ENCODE measurements around the gene FILIP1. TPM values are rescaled to one million over a fixed set of nuclear protein-coding genes. Genes with fewer than 3 reads are reported as not detected.
A peak's percentile ranks its signal among the peaks of the same experiment; 100 is the strongest.

FILIP1 gene
- total RNA-seq, 1 donor from 2014 or later, result 22.9 TPM

DNA sequence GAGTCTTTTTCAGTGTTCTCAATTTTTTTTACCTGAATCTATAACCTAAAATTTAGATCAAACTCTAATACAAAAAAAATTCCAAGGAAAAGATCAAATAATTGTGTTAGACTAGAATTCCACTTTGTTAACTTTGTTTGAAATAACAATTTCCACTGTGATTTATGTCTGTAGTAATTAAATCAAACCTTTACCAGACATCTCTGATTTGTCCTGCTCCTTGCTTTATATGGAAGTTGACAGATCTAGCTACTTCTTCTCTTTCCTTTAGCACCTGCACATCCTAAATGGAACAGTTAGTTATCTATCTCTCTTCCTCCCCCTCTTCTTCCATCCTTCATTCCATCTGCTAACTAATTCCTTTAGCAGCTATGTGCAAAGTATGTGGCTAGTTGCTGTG is 109.5 kb downstream of the FILIP1 start:
- no peak for DNase-seq (ENCODE audit: low spot score)

DNA sequence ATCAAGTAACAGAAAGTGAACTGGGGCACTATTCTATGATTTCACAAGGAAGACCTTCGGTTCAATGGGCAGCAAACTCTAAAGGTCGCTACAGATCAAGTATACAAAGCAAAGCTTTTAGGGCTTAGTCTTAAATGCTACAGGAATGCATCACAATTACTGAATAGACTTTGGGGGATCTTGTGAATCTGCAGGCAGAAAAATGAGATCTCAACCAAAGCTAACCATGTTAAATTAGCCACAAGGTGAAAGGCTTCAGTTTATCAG is 111.0 kb downstream of the FILIP1 start:
- no peak for DNase-seq (ENCODE audit: low spot score)

DNA sequence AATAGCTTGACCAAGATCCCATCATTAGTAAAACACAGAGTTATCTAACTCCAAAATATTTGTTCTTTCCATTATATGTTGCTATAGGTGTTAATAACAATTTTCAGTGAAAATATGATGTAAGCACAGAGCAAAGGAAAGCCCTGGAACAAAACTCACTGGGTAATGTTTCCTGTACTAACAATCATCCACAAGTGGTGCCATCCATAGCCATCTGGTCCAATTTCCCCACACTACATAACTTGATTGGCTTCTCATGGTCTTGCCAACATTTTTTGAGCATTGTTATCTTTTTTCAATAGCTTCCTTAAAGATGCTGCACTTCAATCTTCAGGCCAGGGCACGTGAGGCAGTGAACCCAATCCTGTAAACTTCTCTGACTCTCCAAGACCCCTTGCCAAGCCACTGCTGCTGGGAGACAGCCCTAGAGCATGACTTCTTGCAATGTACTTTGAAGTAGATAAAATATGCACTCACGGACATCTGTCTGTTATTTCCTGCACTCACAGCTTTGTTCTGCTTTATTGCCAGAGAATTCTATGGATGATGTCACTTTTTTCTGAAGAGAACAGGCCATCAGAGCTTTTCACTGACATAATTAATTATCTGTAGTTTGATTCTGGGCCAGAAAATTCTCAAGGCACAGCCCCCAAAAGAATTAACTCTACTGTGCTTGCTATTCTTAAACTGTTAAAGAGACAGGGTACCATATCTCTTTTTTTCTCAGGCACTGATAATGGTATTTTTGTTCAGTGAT is 111.5 kb downstream of the FILIP1 start:
- no peak for DNase-seq (ENCODE audit: low spot score)

DNA sequence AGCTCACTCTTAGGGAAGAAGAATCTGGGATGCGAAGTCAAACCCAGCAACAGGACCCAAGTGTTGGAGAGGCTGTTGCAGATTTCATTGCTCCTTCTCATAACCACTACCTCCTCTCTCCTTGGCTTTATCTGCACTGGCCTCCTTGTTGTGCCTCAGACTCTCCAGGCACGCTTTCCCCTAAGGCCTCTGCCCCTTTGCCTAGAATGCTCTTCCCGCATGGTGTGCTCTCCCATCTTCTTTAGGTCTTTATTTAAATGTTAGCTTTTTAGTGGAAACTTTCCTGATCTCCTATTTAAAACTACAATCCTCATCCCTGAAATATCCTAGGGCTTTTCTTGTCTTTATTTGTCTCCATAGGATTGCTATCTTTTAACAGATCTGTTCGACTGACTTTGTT is 114.1 kb downstream of the FILIP1 start:
- no peak for DNase-seq (ENCODE audit: low spot score)

DNA sequence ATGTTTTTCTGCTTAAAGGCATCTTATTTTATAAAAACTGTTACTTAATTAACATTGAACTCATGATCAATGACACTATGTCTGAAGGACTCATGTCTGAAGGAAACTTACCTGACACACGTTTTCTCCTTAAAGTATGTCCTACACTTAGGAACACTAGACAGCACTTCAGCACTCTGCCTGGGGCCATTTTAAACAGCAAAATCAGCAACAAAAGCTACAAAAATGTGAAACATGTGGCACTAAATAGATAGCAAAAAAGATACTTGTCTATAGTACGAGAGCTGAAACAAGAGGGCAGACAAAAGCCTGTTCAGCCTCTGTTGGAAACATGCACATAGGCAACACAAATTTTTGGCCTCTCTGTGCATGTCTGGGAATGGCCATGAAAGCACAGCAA is 115.5 kb downstream of the FILIP1 start:
- no peak for DNase-seq (ENCODE audit: low spot score)

DNA sequence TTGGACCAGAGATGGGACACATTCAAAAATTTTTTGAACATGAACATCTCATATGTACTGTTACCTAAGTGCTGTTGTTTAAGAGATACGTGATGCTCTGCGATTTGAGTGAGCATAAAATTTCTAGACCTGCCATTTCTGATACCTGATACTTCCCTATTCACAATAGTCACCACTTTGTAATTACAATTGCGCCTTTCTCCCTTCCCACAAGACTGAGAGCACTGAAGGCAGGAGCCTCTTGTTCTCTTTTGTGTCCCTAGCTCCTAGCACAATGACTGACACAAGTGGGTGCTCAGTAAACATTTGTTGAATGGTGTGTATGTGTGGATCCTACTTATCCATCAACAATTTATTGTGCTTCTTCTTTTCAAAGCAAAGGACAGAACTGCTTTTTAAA is 116.2 kb downstream of the FILIP1 start:
- DNase-seq (ENCODE audit: low spot score), result no peak

DNA sequence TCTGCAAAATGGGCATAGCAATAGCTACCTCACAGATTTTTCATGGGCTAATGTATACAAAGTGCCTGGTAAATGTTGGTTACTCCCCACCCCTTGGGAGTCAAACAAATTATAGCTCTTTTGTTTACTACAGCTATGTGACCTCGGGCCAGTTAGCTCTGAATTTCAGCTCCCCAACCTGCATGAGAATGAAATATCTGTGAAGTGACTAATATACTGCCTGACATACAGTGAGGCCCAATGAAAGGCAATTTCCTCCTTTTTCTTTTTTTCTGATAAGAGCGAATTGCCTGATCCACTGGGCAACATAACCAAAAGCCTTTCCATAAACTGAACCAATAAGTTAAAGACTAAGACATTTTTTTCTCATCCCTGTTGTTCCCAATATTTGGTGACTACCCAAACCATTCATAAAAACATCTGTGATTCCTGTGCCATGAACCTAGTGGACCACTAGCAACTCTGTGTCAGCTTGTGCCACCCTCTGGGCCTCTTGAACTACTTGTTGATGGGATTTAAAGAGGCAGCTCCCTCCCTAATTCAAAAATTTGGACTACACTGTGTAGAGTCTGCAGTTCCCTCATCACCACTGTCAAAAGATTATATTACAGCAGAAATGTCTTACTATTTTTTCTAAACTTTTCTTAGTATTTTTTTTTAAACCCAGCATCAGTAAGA is 117.1 kb downstream of the FILIP1 start:
- DNase-seq (ENCODE audit: low spot score), result no peak

DNA sequence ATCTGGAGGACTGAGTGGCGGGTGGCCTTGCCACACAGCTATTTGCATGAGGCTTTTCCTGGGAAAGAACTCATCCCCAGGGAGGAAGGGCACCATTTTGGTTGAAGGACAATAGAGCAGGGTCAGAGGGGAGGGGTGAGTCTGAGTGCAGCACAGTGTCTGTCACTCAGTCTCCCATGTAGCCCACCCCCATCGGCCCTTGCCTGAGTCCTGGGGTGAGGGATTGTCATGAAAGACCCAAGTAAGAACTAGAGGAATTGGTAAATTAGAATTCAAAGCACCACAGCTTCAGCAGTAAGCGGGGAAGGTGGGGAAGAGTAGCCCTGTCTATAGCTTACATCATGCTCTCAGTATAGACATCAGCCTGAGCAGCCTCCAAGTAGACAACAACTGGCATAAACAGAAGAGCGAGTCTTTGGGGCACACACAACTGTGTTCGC is 118.6 kb downstream of the FILIP1 start:
- no peak for DNase-seq (ENCODE audit: low spot score)

DNA sequence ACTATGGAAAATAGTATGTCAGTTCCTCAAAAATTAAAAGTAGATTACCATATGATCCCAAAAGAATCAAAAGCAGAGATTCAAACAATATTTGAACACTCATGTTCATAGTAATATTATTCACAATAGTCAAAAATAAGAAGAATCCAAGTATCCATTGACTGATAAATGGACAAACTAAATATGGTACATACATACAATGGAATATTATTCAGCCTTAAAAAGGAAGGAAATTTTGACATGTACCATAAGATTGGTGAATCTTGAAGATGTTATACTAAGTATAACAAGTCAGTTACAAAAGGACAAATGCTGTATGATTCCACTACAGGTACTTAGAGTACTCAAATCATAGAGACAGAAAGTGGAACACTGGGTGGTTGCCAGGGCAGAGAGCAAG is 120.7 kb downstream of the FILIP1 start:
- no peak for DNase-seq (ENCODE audit: low spot score)

DNA sequence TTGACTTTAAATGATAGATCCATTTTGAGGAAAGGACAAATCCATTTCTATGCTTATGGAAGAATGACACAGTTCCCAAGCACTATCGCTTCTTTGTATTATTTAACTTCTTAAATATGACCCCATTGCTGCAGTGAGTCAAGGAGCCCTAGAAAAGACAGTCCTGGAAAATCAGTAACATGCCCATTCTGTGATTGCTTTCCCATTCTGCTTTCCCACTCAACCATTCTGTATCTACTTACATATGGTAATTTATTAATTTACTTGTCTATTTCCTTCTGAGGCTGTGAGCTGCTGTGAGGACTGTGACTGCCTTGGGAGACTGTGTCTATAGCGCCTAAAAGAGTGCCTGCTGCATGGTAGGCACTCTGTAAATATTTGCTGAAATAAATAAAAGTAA is 123.6 kb downstream of the FILIP1 start:
- no peak for DNase-seq (ENCODE audit: low spot score)

DNA sequence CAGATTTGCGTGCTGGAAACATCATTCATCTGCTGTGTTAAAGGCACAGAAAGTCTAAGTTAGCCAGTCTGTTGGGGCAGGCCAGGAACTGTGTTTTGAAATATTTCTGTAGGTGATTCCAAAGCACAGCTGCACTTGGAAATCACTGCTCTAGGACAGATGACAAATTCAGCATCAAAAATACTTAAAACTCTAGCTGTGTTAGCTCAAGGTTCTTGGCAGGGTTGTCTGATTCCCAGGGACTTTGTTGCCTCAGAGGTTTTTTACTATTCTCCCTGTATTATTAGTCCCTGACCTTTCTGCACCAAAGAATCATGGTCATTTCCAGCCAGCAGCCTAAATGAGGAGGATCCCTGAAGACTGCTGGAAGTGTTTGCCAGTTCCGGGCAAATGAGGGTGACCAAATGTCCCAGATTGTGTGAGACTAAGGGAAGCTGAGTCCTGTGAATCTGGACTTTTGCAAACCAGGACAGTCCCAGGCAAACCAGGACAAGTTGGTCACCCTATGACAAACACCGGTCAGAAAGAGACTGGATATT is 124.7 kb downstream of the FILIP1 start:
- no peak for DNase-seq (ENCODE audit: low spot score)

DNA sequence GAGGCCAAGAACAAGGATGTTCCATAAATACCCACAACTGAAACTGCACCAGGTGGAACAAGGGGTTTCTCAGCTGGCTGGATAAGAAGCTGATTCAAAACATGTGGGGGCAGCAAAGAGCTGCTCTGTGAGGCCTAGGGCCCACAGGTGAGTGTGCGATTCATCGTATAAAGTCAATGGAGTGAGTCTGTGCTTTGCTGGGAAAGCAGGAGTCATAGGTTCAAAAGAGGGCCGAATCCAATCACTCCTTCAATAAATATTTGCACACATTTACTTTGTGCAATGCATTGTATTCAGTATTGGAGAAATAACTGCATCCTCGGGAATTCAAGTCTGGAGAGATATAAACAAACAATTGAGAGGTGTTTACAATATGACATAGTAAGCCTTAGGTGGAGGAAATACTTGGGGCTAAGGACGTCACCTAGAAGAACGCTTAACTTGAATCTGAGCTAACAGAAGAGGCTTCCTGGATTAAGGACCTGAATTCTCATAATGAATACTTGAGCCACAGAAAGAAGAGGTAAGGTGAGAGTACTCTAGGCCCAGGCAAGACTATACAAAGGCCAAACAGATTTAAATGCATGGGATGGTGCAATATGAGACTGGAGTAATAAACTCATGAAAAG is 125.3 kb downstream of the FILIP1 start:
- DNase-seq (ENCODE audit: low spot score), result no peak

DNA sequence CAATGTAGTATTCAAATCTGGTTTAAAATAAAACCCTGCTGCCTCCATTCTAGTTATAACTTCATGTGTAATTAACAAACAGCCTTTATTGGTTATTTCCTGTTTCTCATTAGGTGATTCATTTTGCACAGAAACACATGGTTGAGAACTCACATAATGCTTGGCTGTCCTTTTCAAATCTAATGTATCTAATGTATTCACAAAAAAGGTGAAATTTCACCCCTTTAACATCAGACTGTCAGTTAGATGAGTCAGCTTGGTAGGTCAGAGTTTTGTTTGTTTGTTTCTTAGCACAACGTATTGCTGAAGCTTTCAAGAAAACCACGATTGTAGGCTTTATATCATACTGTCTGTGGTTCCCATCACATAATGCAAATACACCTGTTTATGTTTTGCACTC is 130.3 kb downstream of the FILIP1 start:
- no peak for DNase-seq (ENCODE audit: low spot score)

DNA sequence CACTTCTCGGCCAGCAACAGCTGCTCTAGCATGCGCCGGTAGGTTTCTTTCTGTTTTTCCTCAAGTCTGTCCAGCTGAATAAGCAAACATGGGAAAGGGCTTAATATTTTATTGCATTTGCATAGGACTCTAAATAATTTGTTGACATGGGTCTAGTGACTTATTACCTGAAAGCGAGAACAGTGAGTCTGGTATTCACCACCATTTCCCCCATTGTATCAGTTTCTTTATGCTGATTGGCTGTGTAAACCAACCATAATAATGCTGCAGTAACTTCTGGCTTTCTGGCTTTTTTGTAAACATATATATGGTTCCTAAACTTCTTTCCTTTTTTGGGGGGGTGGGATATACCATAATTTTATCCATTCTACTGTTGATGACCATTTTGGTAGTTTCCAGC is 140.0 kb downstream of the FILIP1 start:
- no peak for DNase-seq (ENCODE audit: low spot score)

DNA sequence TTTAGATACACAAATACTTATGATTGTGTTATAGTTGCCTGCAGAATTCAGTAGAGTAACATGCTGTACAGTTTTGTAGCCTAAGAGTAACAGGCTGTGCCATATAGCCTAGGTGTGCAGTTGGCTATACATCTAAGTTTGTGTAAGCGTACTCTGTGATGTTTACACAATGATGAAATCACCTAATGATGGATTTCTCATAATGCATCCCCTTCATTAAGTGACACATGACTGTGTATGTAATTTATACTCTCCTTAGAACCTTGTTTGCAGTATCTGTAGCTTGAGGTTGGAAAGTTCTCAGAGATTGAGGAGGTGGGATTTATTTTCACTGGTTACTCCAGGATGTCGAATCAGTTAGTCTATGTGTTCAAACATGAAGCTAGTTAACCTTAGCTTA is 142.0 kb downstream of the FILIP1 start:
- DNase-seq (ENCODE audit: low spot score), result no peak

DNA sequence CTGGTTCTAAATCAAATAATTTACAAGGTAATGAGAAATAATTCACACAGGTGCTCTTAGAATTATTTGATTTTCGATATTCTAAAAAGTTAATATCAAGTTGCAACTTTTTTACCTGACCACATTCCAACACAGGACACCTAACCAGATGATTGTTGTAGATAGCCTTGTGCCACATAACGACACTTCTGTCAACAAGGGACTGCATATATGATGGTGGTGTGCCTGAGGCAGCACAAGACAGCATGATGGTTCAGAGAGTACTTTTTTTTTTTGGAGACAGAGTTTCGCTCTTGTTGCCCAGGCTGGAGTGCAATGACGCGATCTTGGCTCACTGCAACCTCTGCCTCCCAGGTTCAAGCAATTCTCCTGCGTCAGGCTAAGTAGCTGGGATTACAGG is 142.8 kb downstream of the FILIP1 start:
- no peak for DNase-seq (ENCODE audit: low spot score)

DNA sequence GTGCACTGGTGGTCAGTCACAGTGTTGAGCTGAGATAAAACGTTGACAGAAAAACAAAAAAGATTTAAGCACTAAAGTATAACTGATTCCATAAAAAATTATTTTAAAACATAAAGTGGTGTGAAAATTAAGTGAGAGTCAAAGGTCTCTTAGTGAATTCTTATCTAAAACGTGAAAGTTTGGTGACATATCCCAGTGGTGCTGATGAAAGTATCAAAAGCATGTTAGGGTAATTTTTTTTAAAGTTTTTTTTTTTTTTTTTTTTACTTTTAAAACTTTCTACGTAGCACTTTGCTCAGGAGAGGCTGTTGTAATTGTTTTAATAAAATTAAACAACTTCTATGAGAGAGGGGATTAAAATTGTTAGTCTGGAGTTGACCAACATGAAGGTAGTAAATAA is 143.4 kb downstream of the FILIP1 start:
- no peak for DNase-seq (ENCODE audit: low spot score)

DNA sequence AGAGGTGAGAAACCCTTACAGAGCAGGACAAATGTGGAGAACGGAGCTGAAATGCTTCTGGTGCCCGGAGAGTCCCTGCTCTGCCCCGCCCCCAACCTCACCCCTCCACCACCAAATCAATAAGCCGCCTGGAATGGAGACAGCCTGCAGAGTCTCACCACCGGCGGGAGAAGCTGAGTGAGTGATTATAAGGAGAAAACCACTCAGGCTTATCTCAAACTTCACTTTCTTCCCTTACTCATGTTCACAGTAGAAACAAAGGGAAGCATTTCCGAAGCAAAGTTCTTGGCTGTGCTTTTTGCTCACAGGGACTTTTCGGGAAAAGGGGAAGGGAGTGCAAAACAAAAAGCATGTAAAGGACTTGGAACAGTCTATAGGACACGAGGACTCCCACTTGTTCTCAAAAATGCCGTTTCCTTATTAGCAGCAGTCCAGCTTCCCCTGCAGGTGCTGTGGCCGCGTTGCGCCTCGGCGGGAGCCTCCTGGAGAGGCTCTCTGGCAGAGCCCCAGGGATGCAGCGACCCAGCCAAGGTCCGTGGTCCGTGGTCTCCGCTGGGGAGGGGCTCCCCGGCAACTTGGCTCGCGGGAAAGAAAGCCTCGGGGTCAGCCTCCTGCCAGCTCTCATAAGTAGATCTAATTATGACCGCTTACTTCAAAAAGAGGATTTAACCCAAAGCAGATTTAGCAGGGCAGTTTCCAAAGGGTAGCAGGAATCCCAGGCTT is 144.2 kb downstream of the FILIP1 start:
- DNase-seq (ENCODE audit: low spot score), result peak; percentile 31

DNA sequence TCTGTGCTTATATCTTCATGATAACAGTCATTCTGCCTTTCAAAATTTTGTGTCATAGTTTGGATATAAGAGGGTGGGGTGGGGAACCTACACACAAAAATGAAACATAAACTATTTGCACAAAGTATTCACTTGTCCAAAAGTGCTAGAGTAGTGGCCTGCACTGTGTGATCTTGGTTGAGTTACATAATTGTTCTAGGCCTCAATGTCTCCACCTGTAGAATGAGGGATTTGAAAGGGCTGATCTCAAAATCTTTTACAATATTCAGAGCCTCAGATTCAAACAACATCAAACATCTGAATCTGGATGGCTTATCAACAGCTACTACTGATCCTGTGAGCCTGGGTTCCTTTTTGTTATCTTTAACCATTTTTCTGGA is 144.7 kb downstream of the FILIP1 start:
- no peak for DNase-seq (ENCODE audit: low spot score)

DNA sequence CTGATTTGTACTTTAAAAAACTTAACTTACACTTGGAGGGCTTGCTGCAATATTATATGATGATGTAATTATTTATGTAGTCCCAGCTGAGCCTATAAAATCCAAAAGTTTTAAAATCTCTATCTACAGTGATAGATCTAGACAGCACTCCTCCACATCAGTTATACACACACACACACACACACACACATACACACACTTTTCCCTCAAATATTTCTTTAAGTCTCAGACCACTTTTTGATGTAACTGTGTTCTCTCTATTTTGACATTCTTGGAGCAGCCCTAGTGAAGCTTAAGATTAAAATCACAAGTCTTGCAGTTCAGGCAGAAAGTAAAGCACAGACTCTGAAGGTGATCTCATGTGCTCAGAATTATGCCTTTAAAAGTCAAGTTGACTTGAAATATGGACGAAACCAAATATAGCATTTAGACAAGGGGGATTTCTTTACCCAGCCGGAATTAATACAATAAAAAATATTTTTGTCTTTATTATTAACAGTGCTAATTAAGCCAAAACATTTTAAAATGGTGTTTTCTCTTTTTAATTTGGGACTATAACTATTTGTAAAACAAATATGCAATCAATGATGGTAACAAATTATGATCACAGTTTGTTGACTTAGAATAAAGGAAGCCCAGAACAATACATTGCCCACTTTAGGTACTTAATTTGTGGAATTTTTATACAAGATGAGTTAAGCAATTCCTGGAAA is 145.5 kb downstream of the FILIP1 start:
- no peak for DNase-seq (ENCODE audit: low spot score)

DNA sequence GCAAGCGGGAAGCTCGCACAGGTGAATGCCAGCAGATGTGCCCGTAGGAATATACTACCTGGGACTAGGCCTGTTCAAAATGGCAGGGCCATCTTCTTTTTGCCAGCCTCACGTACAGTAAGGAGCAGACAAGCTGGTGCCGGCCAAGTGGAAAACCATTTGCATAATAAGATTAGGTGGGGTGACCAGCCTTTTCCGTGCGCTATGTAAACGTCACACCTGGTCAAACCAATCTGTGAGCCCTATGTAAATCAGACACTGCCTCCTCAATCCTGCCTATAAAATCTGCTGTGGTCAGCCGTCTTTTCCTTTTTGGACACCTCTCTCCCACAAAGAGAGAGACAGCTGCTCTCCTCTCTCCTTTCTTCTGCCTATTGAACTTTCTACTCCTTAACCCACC is 148.2 kb downstream of the FILIP1 start:
- DNase-seq (ENCODE audit: low spot score), result no peak

DNA sequence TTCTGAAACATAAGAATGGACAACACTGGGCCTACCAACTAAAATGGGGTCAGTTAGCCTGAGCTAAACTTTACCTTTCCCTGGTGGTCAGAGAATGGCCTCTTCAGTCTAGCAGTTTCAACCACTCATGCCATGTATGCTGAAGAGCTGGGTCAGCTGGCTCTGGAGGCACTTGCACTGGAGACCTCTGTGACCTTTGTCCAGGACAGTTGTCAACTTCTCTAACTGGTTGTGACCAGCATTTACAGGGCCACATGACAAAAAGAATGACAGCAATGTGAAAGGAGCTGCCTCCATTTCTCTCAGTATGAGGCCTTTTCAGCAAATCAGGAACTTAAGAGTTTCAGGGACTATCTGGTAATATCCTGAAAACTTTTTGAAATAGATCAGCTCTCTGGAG is 149.1 kb downstream of the FILIP1 start:
- no peak for DNase-seq (ENCODE audit: low spot score)
